NCI-H526 treated with DMSO at 0.1 percent for 48 hours (cell line): ENCODE measurements around the gene PKIB.
"Not testable (repeated sequence)": the region's sequence is repeated elsewhere in the genome, so short reads cannot be mapped to it uniquely, and the experiment has no call there.

Experiments used
- DNase-seq: peaks from one replicate; lab custom pipeline; 2025; lab: John Stamatoyannopoulos, UW

PKIB gene

GRCh38 chr6:122621638-122622037 is 11.4 kb downstream of the PKIB start:
- no peak for DNase-seq

GRCh38 chr6:122622479-122622878 is 12.3 kb downstream of the PKIB start:
- DNase-seq: no peak

DNA sequence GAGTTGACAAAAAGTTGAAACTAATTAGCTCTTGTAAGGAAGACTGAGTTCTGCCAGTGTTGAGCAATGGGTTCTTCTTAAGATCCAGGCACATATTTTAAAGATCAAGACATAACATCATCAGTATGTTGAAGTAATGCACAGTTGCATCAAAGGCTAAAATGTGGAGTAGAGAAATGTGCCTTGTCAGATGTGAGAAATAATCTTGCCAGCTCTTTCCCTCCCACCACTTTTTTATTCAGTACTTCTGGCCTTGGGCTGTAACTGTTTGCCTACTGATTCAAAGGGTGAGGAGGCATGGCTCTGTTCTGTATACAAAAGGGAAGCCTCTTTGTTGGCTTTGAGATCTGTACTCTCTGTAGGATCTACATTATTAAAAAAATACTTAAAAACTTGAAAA is 13.1 kb downstream of the PKIB start:
- no peak for DNase-seq

DNA sequence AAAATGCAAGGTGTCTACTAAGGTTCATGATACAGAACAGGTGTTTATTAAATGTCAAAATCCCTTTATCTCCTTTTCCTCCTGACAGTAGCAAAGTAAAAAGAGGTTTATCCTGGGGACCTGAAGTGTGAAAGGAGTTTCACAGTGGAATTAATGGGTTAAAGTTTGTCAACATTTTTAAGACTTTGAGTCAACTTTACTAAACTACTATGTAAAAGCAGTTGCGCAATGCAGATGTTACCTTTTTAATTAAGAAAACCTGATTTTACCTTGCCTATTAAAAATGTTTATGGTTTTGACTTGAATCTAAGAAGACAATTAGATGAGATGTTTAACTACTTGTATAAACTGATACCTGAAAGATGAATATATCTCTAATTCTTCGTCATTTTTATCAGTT is 14.6 kb downstream of the PKIB start:
- no peak for DNase-seq

- no peak for DNase-seq
These were observed 18.5 kb downstream of the PKIB start for GRCh38 chr6:122628714-122629113.

GRCh38 chr6:122631571-122632249 is 21.5 kb downstream of the PKIB start:
- no peak for DNase-seq

DNA sequence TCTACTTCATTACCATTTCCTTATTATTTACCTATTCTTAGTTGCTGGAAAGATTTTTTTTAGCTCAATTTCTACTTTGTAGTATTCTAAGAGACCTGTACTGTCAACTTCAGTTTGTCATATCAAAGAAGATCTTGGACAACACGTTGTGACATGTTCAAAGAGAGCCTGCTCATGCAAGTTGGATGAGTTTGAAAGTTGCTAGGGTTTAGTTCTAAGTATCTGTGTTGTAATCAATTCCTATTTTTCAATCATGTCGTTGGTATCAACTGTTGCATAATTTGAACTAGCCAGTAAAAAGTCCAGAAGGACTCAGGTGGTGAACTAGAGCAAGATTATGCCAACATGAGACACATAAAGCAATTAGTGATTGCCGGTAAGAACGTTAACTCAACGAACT is 30.2 kb downstream of the PKIB start:
- DNase-seq: no peak

DNA sequence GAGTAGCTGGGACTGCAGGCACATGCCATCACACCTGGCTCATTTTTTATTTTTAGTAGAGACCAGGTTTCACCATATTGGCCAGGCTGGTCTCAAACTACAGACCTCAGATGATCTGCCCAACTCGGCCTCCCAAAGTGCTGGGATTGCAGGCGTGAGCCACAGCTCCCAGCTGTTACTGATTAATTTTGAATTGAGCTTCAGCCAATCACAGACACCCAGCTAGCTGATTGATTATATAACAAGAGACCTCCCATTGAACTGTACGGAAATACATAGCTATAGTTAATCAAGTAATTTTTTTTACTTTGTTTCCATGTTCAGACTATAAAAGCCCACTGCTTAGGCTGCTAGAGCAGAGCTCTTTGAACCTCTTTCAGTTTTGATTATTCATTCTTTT is 31.6 kb downstream of the PKIB start:
- DNase-seq: no peak

- DNase-seq: not testable (repeated sequence)
These were observed 32.4 kb downstream of the PKIB start for GRCh38 chr6:122642604-122643003.

DNA sequence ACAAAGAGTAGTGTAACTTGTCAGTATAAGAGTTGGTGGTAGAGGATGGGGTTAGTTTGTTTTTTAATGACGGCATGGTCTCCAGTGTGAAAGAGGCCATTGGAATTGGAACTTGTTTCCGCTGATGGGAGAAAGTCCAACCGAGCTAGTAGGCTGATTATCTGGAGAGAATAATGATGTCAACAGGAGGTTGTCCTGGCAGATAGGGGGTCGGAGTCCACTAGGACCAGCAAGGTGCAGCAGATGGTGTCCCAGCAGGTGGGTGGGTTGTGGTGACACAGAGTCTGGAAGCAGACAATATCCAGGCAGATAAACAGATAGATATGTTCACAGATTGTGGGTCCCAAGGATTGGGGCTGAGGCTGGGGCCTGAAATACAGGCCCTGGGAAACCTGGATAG is 35.1 kb downstream of the PKIB start:
- no peak for DNase-seq

- DNase-seq: no peak
These were observed 37.6 kb downstream of the PKIB start for GRCh38 chr6:122647765-122648164.

- DNase-seq: no peak
These were observed 38.5 kb downstream of the PKIB start for GRCh38 chr6:122648726-122649125.

DNA sequence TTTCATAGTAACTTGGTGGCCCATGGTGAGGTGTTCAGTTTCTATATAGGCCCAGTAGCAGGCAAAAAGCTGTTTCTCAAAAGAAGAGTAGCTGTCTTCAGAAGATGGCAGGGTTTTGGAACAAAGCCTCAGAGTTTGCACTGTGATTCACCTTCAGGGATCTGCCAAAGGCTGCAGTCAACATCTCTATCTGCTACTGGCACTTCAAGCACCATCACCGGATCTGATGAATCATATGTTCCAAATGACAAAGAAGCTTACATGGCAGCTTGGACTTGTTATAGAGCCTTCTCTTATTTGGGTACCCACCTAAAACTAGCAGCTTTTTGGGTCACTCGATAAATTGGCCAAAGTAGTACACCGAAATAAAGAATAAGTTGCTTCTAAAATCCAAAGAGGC is 39.5 kb downstream of the PKIB start:
- no peak for DNase-seq

DNA sequence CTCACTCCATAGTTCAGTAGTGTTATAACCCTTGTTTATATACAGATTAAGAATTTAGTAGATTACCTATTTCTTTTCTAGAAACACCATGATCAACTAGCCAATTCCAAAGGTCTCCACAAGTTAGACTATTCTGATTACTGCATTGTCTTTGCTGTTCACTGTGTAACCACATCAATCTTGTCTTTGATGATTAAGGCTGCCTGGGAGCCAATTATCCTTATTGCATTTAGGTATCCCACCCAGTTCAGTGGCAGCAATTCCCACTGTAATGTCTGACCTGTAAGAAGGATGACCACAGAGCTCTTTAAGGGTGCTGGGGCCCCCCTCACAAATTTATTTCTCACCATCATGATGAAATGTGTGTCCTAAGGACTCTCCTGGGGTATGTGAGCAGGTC is 40.2 kb downstream of the PKIB start:
- no peak for DNase-seq

- no peak for DNase-seq
These were observed 40.8 kb downstream of the PKIB start for GRCh38 chr6:122651031-122651430.

- no peak for DNase-seq
These were observed 41.4 kb downstream of the PKIB start for GRCh38 chr6:122651604-122652003.

GRCh38 chr6:122652431-122652830 is 42.2 kb downstream of the PKIB start:
- DNase-seq: no peak

DNA sequence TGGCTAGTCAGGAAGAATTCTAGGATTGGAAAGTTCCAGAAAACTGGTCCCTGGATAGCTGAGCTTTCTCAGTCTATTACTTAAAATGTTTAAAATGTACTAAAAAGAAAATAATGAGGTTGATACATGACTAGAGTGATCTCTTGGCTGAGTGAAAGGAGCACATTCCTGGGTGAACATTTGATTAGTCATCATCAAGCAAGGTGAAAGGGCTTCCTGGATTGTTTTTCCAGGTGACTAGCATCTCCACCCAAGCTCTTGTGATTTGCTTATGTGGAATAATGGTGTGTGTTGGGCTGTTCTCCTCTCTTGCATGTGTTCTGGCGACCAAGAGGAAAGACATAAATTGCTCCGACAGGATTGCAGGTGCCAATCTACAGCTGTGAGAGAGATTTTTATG is 42.9 kb downstream of the PKIB start:
- DNase-seq: no peak

GRCh38 chr6:122654012-122654411 is 43.8 kb downstream of the PKIB start:
- DNase-seq: no peak

DNA sequence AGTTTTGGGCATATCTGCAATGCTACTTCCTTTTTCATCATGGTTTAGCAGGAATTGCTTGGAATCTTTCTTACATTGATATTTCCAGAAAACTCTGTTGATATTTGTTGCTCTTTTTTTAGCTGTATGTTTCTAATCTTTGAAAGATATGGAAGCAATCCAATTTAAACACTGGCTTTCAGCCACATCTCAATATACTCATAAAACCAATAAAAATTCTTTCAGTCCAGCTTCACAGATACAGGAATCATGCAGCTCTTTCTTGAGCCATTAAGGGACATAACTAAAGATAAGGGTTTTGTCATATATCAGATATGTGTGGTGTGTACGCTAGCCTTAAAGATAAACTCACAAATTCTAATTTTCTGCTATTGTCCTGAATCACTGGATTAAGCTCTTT is 47.4 kb downstream of the PKIB start:
- no peak for DNase-seq

DNA sequence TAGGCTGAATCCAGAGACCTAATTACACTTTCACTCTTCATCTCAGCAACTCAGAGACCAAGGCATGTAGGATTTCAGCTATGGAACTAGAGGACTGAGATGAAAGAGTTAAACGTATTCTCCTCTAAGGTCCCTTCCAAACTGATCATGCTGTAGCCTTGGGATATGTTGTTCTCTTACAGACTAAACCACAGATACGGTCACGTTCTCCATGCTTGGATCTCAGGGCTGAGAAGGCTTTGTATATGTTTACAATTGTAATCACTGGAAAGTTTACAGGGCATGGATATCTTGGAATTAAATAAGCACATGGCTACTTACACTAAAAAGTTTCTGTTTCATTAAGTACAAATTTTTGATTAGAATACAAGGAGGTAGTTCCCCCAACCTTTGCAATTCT is 50.1 kb downstream of the PKIB start:
- DNase-seq: no peak

DNA sequence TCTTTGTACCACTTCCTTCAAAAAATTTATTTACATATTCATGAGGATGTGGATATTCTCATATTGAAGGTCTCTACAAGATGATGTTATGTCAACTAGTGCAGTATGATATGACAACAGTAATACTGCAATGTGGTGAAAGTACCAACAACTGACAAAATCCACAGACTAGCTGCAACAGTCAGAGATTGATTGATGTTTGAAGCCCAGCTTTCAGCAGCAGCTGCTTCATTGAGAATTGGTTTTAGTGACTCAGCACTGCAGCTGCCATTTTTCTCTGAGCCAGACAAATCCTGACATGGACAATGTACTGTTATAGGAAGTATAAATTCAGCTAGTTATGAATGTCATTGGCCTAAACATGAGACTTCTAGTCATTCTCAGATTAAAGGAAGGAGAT is 53.8 kb downstream of the PKIB start:
- DNase-seq: no peak

GRCh38 chr6:122665929-122666328 is 55.7 kb downstream of the PKIB start:
- DNase-seq: no peak

- no peak for DNase-seq
These were observed 56.2 kb downstream of the PKIB start for GRCh38 chr6:122666418-122666817.

DNA sequence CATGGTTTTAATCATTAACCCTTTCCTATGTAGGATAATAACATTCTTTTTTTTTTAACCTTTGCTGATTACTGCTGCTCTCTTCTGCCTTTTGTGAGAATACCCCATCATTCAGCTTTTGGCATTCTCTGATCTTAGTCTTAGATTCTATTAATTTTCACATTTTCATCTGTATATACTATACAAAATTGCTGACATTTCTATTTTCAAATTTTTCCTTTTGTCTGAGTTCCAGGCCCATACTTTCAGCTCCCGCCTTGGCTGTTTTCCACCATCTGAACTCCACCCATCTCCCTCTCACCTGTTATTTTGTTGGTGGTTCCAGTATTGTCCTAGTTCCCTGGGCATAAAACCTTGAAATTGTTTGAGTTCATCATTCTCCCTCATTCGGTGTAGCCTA is 59.2 kb downstream of the PKIB start:
- DNase-seq: no peak
